Neural cell (in vitro differentiated cells): ENCODE data around the gene JRKL. TPM values are rescaled to one million over a fixed set of nuclear protein-coding genes. Genes with fewer than 3 reads are reported as not detected.
A peak's percentile ranks its signal among the peaks of the same experiment; 100 is the strongest.

Experiments used
- H2AFZ ChIP-seq: fragments of 200-600, 300-800 bp; sonication (generic), shearing (Covaris generic); 2 replicates; pipeline ENCODE4 v1.6.0; 2014; ENCODE audit warnings: low read depth, mild to moderate bottlenecking, antibody characterized with exemption, low read length, moderate library complexity
- H3F3A ChIP-seq: fragments of 200-600 bp; shearing (Covaris generic); 2 replicates; pipeline ENCODE4 v1.6.1; 2016; ENCODE audit warnings: mild to moderate bottlenecking, moderate library complexity, mixed read lengths, antibody characterized with exemption, low read length; ENCODE audit not compliant: insufficient read depth, poor library complexity, severe bottlenecking
- H3K27ac ChIP-seq: fragments of 200-600, 300-800 bp; sonication (generic), shearing (Covaris generic); 2 replicates; pipeline ENCODE4 v1.5.1; 2014; ENCODE audit warnings: mild to moderate bottlenecking, low read length, moderate library complexity
- H3K27me3 ChIP-seq: fragments of 300-800, 200-600 bp; sonication (generic), shearing (Covaris generic); 2 replicates; pipeline ENCODE4 v1.6.0; 2014; ENCODE audit warnings: mild to moderate bottlenecking, low read depth, low read length, moderate library complexity; ENCODE audit not compliant: insufficient read depth
- H3K36me3 ChIP-seq: fragments of 300-800, 200-600 bp; sonication (generic), shearing (Covaris generic); 2 replicates; pipeline ENCODE4 v1.5.1; 2014; ENCODE audit warnings: mild to moderate bottlenecking, antibody characterized with exemption, low read length, moderate library complexity; ENCODE audit not compliant: insufficient read depth
- H3K4me2 ChIP-seq: fragments of 300-800, 200-600 bp; sonication (generic), shearing (Covaris generic); 2 replicates; pipeline ENCODE4 v1.6.0; 2014; ENCODE audit warnings: mild to moderate bottlenecking, low read length
- H3K4me3 ChIP-seq: fragments of 300-800, 200-600 bp; sonication (generic), shearing (Covaris generic); 2 replicates; pipeline ENCODE4 v1.5.1; 2014; ENCODE audit warnings: mild to moderate bottlenecking, low read length, moderate library complexity
- H3K79me2 ChIP-seq: fragments of 200-600 bp; shearing (Covaris generic); replicated peaks from 2 replicates; pipeline ENCODE4 v1.6.0; 2014; ENCODE audit warnings: mild to moderate bottlenecking, low read length, moderate library complexity; ENCODE audit not compliant: insufficient read depth
- H3K9ac ChIP-seq: fragments of 300-800, 200-600 bp; sonication (generic), shearing (Covaris generic); 2 replicates; pipeline ENCODE4 v1.6.1; 2016; ENCODE audit warnings: mild to moderate bottlenecking, low read length, mixed read lengths
- H3K9me2 ChIP-seq: fragments of 200-600 bp; shearing (Covaris generic); 2 replicates; pipeline ENCODE4 v1.6.1; 2016; ENCODE audit warnings: mild to moderate bottlenecking, low read length, mixed read lengths; ENCODE audit not compliant: insufficient read depth
- H3K9me3 ChIP-seq: fragments of 200-600, 300-800 bp; sonication (generic), shearing (Covaris generic); 2 replicates; pipeline ENCODE4 v1.6.1; 2016; ENCODE audit warnings: mild to moderate bottlenecking, mixed run types, low read length, moderate library complexity, mixed read lengths
- H4K20me1 ChIP-seq: fragments of 200-600 bp; shearing (Covaris generic); 2 replicates; pipeline ENCODE4 v1.6.1; 2016; ENCODE audit warnings: mild to moderate bottlenecking, mixed run types; ENCODE audit not compliant: insufficient read depth
- CTCF ChIP-seq: fragments of 450-650 bp; IDR thresholded peaks from 2 replicates; pipeline ENCODE4 v1.5.1; 2014; ENCODE audit warnings: antibody characterized with exemption, mild to moderate bottlenecking, moderate library complexity; ENCODE audit not compliant: poor library complexity, severe bottlenecking
- EP300 ChIP-seq: fragments of 450-650 bp; conservative IDR thresholded peaks from 2 replicates; pipeline ENCODE4 v1.6.1; 2014; ENCODE audit warnings: antibody characterized with exemption, mild to moderate bottlenecking, moderate library complexity; ENCODE audit not compliant: poor library complexity, severe bottlenecking
- EZH2 ChIP-seq: fragments of 200-600, 300-800 bp; shearing (Covaris generic), sonication (generic); IDR thresholded peaks from 2 replicates; pipeline ENCODE4 v1.6.1; 2014; ENCODE audit warnings: antibody characterized with exemption, low read length, borderline replicate concordance, mild to moderate bottlenecking; ENCODE audit not compliant: insufficient read depth, poor library complexity, severe bottlenecking
- MXI1 ChIP-seq: fragments of 450-650 bp; conservative IDR thresholded peaks from 2 replicates; pipeline ENCODE4 v1.6.1; 2014; ENCODE audit warnings: antibody characterized with exemption, mild to moderate bottlenecking; ENCODE audit not compliant: poor library complexity, severe bottlenecking
- POLR2AphosphoS5 ChIP-seq: IDR thresholded peaks from 2 replicates; pipeline ENCODE4 v1.6.1; 2012
- RAD21 ChIP-seq: fragments of 450-650 bp; conservative IDR thresholded peaks from 2 replicates; pipeline ENCODE4 v1.6.1; 2014; ENCODE audit warnings: antibody characterized with exemption, mild to moderate bottlenecking, moderate library complexity
- REST ChIP-seq: IDR thresholded peaks from 2 replicates; pipeline ENCODE4 v1.6.1; 2012; ENCODE audit warnings: borderline replicate concordance
- SMC3 ChIP-seq: fragments of 450-650 bp; conservative IDR thresholded peaks from 2 replicates; pipeline ENCODE4 v1.6.1; 2014; ENCODE audit warnings: antibody characterized with exemption, mild to moderate bottlenecking, moderate library complexity; ENCODE audit not compliant: poor library complexity
- TAF1 ChIP-seq: IDR thresholded peaks from 2 replicates; pipeline ENCODE4 v1.6.1; 2012; ENCODE audit warnings: low read depth
- polyA minus RNA-seq: library from RNA; depleted of rRNA, polyadenylated mRNA; stranded (reverse); fragments of >200 nt; gene quantifications from 2 replicates; pipeline ENCODE4 v1.2.3, GENCODE V29; 2014
- polyA plus RNA-seq: library from polyadenylated mRNA; depleted of rRNA; stranded (reverse); fragments of >200 nt; gene quantifications from 2 replicates; pipeline ENCODE4 v1.2.3, GENCODE V29; 2014

JRKL gene
- 3.1 and 3.5 TPM in 2 replicates for polyA plus RNA-seq
- polyA minus RNA-seq = 7.8 and 12.2 TPM in 2 replicates

- H3K79me2 ChIP-seq = peaks cover 34% of the 10 kb centered on the region
- no peaks in the 10 kb centered on the region for H3F3A ChIP-seq
- no peak for TF ChIP-seq REST
- TF ChIP-seq CTCF = peak; percentile 28
- TF ChIP-seq MXI1 = peak; percentile 59
- TF ChIP-seq EZH2 = no peak
- peak; percentile 41 for TF ChIP-seq RAD21
- TF ChIP-seq SMC3 = peak; percentile 38
- TF ChIP-seq POLR2AphosphoS5 = peak; percentile 94
- peak; percentile 84 for TF ChIP-seq TAF1
- TF ChIP-seq EP300 = peak; percentile 37
- peak within 1 kb of the TSS; percentile 84 for H3K4me3 ChIP-seq
- no peaks in the 10 kb centered on the region for H3K27me3 ChIP-seq
- H3K4me2 ChIP-seq = peak within 1 kb of the TSS; percentile 95
- H3K36me3 ChIP-seq = no peaks in the 10 kb centered on the region
- no peaks in the 10 kb centered on the region for H3K9me3 ChIP-seq
- H2AFZ ChIP-seq = peak within 1 kb of the TSS; percentile 80
- H3K9ac ChIP-seq = peak within 1 kb of the TSS; percentile 91
- no peaks in the 10 kb centered on the region for H3K9me2 ChIP-seq
- peak within 1 kb of the TSS; percentile 87 for H3K27ac ChIP-seq
- H4K20me1 ChIP-seq = no peaks in the 10 kb centered on the region
Measured at GRCh38 chr11:96389720-96390487, at the start of gene JRKL, which contains the start of gene CCDC82. JRKL (plus strand) TSS chr11:96390013; CDS start chr11:96390650, 637 bp downstream. CCDC82 (minus strand) TSS chr11:96389912; CDS start chr11:96384747, 5,165 bp downstream.

GRCh38 chr11:96340555-96340885 lies 49.3 kb upstream of the JRKL start:
- Histone ChIP-seq H3K9ac (no peak overlapping the region), H3K27me3 (no peaks in the 10 kb centered on the region), H3F3A (no peaks in the 10 kb centered on the region), H3K36me3 (no peaks in the 10 kb centered on the region), H4K20me1 (no peaks in the 10 kb centered on the region), H3K4me2 (no peak overlapping the region), H3K4me3 (peak overlapping the region; percentile 69), H3K9me2 (no peaks in the 10 kb centered on the region), H3K27ac (no peak overlapping the region), H2AFZ (no peak overlapping the region), H3K9me3 (no peaks in the 10 kb centered on the region), H3K79me2 (peaks cover 3% of the 10 kb centered on the region)
- TF ChIP-seq EP300 (no peak), POLR2AphosphoS5 (no peak), MXI1 (no peak), REST (no peak), CTCF (no peak), EZH2 (no peak), RAD21 (no peak), TAF1 (no peak), SMC3 (no peak)
